Measurements from ENCODE around the gene ETV2. TPM values are rescaled to one million over a fixed set of nuclear protein-coding genes. Genes with fewer than 3 reads are reported as not detected.

Gene ETV2
- polyA plus RNA-seq, 3 donors: 0.79 to 3.8 (median 1.7) TPM

DNA sequence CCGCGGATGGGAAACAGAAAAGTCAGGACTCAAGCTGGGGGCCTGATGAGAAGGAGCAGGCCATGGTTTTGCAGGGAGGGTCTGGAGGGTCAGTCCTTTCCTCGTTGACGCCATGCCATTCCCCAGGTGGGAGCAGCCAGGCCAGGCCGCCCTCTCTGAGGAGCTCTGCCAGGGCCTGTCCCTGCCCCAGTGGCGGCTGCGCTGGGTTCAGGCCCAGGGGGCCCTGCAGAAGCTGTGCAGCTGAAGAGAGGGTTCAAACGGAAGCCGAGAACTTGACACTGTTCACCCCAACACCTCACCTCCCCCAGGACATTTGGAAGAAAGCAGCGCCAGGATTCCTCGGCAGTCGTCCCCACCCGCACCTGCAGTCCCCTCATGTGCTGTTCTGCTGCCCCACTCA is 18.8 kb upstream of the ETV2 start:
- no peak overlapping the region for H3K27ac ChIP-seq (ENCODE audit: low read depth, low read length)
- WGBS, 3 donors: 88 to 94% (median 89%) methylated on average over 11 to 13 of the region's 13 CpGs

DNA sequence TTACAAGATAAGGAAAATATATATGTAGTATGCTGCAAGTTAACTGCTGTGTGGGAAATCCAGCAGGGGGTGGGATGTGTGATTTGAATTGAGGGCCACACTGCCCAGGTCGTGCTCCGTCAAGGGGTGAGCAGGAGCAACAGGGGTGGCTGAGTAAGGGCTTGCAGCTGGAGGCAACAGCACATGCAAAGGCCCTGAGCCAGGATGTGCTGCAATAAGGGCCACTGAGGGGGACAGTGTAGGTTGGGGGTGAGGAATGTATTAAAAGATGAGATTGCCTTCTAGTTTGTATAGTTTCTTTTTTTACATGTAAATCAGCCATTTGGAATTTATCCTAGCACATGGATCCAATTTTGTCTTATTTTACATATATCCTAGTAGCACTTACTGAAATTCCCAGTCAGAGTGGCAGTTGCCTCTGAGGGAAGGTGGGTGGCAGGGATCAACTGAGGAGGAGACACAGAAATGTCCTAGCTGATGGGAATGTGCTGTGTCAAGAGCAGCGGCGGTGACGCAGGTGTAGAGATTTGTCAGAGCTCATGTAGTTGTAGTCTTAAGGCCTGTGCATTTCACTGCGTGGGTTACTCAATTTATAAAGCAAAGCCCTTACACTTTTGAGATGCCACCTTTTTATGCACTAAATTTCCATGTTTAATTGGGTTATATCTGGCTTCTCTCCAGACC is 18.1 kb upstream of the ETV2 start:
- WGBS, 3 donors: 88 to 91% (median 90%) methylated on average over 6 of the region's 6 CpGs
- H3K27ac ChIP-seq (ENCODE audit: low read depth, low read length): no peak overlapping the region

DNA sequence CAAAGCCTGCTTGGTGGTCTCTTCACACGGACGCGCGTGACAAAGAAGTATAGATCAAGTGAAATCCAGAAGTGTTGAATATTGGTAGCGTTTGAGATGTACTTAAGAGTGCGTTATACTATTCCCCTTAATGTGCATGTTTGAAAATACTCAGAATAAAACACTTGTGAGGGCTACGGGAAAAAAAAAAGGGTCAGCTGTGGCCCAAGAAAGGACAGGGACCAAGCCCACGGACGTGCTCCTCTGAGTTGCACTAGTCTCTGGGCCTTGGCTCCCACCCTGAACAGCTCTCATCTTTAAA is 13.3 kb upstream of the ETV2 start:
- WGBS, 3 donors: 8 to 10% (median 9%) methylated on average over 9 of the region's 9 CpGs

DNA sequence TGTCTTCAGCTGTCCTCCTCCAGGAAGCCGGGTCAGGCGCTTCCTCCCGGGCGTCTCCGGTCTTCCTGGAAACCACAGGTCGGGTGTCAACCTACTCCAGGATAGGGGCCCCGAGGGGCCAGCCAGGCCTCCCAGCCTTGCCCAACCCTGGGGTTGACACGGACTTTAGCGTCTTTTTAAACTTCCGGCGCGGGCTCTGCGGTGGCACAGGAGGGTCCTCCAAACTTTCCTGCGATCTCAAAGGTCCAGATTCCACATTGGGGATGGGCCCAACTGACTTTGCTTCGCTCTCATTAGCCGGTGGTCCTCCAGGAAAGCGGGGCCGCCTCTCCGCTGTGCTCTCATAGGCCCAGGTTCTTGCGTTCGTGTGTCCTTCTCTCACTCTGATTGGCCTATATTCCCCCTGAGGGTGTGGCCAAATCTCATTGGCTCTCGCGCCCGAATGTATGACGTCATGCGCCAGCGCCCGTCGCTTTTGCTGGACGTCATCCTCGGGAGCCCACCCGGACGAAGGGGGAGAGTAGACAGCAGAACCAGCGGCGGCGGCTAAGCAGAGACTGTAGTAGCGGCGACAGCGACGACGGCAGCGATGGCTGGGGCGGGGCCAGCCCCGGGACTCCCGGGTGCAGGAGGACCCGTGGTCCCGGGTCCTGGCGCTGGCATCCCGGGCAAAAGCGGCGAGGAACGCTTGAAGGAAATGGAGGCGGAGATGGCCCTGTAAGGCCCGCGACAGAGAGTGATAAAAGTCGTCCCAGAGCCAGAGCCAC is 12.8 kb upstream of the ETV2 start, which contains the start of gene RBM42:
Gene RBM42 (plus strand): TSS at position 472 of the 767 bp plus-strand sequence. CDS start 118 bp downstream, at position 590.
- WGBS, 3 donors: 0% methylated on average over 56 of the region's 56 CpGs
- peak within 1 kb of the TSS; percentile 11 for H3K27ac ChIP-seq (ENCODE audit: low read depth, low read length)

More for the DNA sequence above, 13.3 kb upstream of the ETV2 start:
- H3K27ac ChIP-seq (ENCODE audit: low read depth, low read length): peak overlapping the region; percentile 11

DNA sequence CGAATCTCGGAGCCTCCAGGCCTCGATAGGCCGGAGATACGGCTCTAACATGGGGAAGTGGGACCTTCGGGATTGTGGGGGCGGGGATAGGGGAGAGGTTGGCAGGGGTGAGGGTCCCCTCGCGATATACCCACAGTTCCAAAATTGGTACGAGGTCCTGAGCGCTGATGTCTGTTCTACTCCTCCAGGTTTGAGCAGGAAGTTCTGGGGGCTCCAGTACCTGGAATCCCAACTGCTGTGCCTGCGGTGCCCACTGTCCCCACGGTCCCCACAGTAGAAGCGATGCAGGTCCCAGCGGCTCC is 12.3 kb upstream of the ETV2 start:
- no peak overlapping the region for H3K27ac ChIP-seq (ENCODE audit: low read depth, low read length)
- 4 to 7% (median 4%) methylated on average over 15 of the region's 15 CpGs for WGBS, 3 donors

DNA sequence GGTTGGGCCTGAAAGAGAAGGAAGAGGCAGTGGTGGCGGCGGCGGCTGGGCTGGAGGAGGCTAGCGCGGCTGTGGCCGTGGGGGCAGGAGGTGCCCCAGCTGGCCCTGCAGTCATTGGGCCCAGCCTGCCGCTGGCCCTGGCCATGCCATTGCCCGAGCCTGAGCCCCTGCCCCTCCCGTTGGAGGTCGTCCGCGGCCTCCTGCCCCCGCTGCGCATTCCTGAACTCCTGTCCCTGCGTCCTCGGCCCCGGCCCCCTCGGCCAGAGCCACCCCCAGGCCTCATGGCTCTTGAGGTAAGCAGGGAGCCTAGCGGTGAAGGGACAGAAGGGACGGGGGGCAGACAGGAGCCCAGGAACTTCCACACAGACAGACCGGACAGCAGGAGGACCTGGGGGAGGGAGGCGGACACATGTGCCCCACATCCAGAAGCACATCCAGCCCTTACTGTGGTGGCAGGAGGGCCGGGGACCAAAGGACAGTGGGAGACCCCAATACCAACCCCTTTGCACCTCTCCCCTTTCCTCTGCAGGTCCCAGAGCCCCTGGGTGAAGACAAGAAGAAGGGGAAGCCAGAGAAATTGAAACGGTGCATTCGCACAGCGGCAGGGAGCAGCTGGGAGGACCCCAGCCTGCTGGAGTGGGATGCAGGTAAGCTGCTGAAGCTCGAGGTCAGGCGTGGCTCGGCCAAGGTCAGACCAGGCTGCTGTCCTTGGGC is 7.7 kb upstream of the ETV2 start:
- WGBS, 3 donors: 89 to 94% (median 91%) methylated on average over 22 to 29 of the region's 29 CpGs
- H3K27ac ChIP-seq (ENCODE audit: low read depth, low read length): no peak overlapping the region

DNA sequence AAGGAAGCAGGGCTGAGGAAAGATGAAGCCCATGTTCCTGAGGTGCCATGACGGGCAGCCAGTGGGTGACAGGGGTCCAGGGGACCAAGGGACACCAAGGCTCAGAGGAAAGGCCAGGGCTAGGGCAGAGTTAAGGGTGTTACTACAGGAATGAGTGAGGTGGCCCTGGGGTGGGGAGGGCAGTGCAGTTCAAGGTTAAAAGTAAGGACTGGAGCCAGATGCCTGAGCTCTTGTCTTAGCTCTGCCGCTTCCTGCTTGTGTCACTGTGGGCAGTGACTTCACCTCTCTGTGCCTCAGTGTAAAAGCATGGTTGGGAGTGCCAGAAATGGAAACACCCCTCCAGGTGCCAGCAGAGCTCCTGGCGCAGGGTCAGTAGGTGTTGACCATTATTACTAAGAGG is 4.9 kb upstream of the ETV2 start:
- WGBS, 3 donors: 60 to 93% (median 92%) methylated on average over 3 of the region's 3 CpGs
- H3K27ac ChIP-seq (ENCODE audit: low read depth, low read length): no peak overlapping the region

DNA sequence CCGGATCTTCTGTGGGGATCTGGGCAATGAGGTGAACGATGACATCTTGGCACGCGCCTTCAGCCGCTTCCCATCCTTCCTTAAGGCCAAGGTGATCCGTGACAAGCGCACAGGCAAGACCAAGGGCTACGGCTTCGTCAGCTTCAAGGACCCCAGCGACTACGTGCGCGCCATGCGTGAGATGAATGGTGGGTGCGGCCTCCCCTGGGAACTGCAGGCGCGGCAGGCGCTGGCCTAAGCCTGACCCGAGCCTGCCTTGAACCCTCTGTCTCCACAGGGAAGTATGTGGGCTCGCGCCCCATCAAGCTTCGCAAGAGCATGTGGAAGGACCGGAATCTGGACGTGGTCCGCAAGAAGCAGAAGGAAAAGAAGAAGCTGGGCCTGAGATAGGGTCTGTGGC is 4.4 kb upstream of the ETV2 start:
- WGBS, 3 donors: 91 to 93% (median 92%) methylated on average over 25 of the region's 25 CpGs
- no peak overlapping the region for H3K27ac ChIP-seq (ENCODE audit: low read depth, low read length)

DNA sequence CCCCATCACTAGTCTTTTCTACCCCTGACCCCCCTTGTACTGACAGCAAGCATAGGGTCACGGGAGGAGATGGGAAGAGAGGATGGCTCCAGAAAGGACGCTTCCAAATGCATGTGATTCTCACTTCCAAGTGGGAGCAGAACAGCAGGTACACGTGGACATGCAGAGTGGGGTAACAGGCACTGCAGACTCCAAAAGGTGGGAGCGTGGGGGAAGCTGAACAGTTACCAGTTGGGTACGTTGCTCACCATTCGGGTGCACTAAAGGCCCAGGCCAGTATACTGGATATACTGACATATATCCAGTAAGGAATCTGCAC is 2.3 kb upstream of the ETV2 start:
- 46 to 60% (median 59%) methylated on average over 6 of the region's 6 CpGs for WGBS, 3 donors

DNA sequence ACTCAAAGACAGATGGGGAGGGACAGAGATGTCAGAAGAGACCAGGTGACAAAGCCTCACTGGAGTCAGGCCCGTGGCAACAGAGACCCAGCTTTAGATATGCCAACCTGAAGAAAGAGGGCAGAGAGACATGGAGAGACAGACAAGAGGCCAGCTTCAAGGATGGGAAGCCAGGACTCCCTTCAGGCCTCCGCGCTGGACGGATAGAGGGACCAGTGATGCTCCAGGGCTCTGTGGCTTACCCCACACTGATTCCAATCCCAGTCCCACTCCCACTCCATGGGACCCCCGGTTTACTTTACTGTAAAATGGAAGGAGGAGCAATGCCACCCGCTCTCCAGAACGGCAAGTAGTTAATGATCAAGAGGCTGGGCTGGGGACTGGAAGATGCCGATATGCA is 1.7 kb upstream of the ETV2 start:
- no peak overlapping the region for H3K27ac ChIP-seq (ENCODE audit: low read depth, low read length)
- WGBS, 3 donors: 81 to 88% (median 82%) methylated on average over 8 of the region's 8 CpGs

More for the DNA sequence above, 2.3 kb upstream of the ETV2 start:
- H3K27ac ChIP-seq (ENCODE audit: low read depth, low read length): no peak overlapping the region

DNA sequence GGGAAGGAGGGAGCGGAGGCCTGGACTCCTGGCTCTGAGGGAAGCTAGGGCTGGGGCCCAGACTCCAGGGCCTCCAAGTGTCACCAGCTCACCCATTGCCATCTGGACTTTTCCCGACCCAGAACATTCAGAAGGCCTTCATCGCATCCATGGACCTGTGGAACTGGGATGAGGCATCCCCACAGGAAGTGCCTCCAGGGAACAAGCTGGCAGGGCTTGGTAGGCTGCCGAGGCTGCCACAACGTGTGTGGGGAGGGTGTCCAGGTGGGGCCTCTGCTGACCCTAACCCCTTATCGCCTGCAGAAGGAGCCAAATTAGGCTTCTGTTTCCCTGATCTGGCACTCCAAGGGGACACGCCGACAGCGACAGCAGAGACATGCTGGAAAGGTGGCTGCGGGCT is 767 bp downstream of the ETV2 start:
- 63 to 81% (median 78%) methylated on average over 10 of the region's 10 CpGs for WGBS, 3 donors
- H3K27ac ChIP-seq (ENCODE audit: low read depth, low read length): no peak overlapping the region

DNA sequence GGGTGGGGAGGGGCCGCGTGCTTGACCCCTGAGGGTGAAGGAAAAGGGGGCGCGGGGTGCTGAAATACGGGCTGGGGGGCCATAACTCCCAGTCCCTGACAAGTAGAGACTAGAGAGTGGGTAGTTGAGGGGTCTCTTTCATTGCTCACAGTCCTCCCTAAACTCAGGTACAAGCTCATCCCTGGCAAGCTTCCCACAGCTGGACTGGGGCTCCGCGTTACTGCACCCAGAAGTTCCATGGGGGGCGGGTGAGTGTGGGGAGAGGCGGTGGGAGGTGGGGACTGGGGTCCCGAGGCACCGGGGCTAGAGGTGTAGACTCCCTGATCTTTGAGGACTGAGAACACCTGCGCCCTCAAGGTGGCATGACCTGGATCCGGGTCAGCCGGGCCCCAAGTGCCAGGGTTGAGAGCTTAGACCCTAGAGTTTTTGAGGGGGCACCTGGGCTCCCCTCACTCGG is 1.3 kb downstream of the ETV2 start:
- H3K27ac ChIP-seq (ENCODE audit: low read depth, low read length): no peak overlapping the region
- 31 to 43% (median 43%) methylated on average over 12 to 15 of the region's 15 CpGs for WGBS, 3 donors

DNA sequence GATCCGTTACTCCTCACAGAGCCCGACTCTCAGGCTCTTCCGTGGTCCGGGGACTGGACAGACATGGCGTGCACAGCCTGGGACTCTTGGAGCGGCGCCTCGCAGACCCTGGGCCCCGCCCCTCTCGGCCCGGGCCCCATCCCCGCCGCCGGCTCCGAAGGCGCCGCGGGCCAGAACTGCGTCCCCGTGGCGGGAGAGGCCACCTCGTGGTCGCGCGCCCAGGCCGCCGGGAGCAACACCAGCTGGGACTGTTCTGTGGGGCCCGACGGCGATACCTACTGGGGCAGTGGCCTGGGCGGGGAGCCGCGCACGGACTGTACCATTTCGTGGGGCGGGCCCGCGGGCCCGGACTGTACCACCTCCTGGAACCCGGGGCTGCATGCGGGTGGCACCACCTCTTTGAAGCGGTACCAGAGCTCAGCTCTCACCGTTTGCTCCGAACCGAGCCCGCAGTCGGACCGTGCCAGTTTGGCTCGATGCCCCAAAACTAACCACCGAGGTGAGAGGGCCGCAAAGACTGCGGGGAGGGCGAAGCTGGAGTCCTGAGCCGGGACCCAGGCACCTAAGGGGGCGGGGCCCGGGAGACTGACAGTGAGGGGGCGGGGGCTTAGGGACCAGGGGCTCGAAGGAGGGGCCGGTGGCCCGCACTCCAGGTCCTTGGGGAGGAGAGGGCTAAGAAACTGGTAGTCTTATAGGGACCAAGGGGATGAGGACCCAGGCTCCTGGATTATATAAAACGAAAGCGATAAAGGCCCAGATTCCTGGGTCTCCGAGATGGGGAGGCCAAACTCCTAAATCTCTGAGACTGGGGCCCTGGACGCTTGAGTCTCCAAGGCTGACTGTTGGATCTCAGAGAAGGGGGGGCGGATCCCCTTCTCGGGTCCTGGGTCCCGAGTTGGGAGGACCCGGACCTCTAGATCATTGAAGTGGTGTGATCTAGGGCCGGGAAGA is 2.0 kb downstream of the ETV2 start:
- WGBS, 3 donors: 1% methylated on average over 67 to 69 of the region's 69 CpGs
- no peak overlapping the region for H3K27ac ChIP-seq (ENCODE audit: low read depth, low read length)

DNA sequence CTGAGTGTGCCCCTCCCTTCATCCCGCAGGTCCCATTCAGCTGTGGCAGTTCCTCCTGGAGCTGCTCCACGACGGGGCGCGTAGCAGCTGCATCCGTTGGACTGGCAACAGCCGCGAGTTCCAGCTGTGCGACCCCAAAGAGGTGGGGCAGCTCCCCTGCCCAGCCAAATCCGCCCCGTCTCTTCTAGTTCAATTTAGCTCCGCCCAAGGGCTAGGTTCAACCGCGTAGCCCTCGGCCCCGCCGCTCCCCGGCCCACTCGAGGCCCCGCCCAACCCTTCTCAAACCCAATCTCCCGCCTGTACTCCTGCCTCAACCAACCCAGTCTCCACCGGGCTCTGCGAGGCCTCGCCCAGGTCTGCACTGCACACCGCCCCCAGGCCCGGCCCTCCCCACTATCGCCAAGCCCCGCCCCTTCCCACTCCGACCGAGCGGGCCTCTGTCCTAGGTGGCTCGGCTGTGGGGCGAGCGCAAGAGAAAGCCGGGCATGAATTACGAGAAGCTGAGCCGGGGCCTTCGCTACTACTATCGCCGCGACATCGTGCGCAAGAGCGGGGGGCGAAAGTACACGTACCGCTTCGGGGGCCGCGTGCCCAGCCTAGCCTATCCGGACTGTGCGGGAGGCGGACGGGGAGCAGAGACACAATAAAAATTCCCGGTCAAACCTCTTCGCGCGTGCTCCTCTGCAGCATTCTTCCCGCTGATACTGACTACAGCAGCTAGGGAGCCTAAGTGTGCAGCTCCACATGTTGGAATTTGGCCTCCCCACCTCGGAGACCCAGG is 2.9 kb downstream of the ETV2 start:
- H3K27ac ChIP-seq (ENCODE audit: low read depth, low read length): no peak overlapping the region
- WGBS, 3 donors: 1% methylated on average over 52 to 60 of the region's 60 CpGs

DNA sequence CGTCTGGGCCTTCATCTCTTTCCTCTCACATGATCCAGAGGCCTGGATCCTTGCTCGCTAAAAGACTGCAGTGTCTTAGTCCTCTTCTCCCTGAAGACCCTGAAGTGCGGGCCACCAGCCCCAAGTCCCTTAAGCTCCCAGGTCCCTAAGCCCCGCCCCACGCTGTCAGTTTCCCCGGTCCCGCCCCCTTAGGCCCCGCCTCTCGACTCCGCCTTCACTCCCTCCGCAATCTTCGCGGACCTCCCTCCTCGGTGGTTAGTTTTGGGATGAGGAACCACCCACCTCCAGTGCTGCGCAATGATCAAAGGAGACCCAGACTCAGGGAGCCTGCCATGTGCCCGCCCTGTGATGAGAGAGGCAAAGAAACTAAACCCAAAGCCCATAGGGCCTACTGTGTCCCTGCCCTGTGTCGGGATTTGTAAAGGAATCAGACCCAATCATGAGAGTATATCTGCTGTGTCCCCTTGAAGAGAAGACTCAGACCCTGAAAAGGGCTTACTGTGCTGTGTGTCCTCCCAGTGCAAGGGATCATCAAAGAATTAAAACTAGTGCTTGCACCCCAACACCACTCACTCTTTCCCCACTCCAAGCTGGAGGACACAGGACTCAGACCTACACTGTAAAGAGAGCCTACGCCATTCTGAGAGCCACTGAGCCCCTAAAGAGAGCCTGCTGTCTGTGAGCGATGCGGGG is 3.6 kb downstream of the ETV2 start:
- 17 to 21% (median 18%) methylated on average over 17 to 20 of the region's 20 CpGs for WGBS, 3 donors
- H3K27ac ChIP-seq (ENCODE audit: low read depth, low read length): no peak overlapping the region

DNA sequence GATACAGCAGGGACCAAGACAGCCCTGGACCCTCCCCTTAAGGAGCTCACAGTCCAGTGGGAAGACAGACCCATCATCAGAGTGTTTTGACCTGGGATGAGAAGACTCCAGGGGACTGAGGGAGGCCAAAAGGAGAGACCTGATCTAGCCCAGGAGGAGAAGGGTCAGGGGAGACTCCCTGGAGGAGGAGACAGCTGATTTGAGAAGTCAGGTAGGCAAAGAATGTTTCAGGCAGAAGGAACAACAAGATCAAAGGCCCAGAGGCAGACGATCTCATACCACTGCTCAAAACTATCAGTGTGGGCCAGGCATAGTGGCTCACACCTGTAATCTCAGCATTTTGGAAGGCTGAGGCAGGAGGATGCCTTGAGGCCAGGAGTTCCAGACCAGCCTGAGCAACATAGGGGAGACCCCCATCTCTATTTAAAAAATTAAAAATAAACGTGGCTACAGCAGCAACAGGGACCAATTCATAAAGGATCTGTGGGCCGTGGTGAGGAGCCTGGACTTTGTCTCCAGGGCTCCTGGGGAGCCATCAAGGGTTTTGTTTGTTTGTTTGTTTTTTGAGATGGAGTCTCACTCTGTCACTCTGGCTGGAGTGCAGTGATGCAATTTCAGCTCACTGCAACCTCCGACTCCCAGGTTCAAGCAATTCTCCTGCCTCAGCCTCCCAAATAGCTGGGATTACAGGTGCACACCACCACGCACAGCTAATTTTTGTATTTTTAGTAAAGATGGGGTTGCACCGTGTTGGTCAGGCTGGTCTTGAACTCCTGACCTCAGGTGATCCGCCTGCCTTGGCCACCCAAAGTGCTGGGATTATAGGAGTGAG is 4.4 kb downstream of the ETV2 start:
- 77 to 83% (median 81%) methylated on average over 7 of the region's 7 CpGs for WGBS, 3 donors
- H3K27ac ChIP-seq (ENCODE audit: low read depth, low read length): no peak overlapping the region

Measured in adipose tissue (tissue), 3 donors.